Pancreas (tissue), 10 donors: Measurements from ENCODE around the gene MVK. TPM values are rescaled to one million over a fixed set of nuclear protein-coding genes. Genes with fewer than 3 reads are reported as not detected.

ENCODE experiments used
- ATAC-seq, 4 donors: fragments of 200-7000 bp; cut with Tn5 transposase; one replicate each; pipeline versions ENCODE4 v1.8.0 to v1.9.1; 2020; ENCODE audit warnings: mild to moderate bottlenecking in 4 of 4, moderate library complexity in 4 of 4
- DNase-seq, 6 donors: peaks; one replicate each; pipeline ENCODE4 v3.0.0-alpha.2; 2020
- FAIRE-seq: peaks from 2 replicates; lab custom pipeline; 2012; peaks lifted over from hg19 to GRCh38; lab: Jason Lieb, UNC
- H3K27ac ChIP-seq, 4 donors: fragments of 200-600 bp; sonication (generic); 1 replicate in 3 of 4; 2 replicates in 1 of 4; pipeline versions ENCODE4 v1.5.0 to v1.8.0; 2020
- H3K27me3 ChIP-seq, 4 donors: fragments of 200-600 bp; one replicate each; pipeline ENCODE4 v1.8.0; 2021
- H3K36me3 ChIP-seq, 3 donors: fragments of 200-600 bp; sonication (generic) in 1 of 3; one replicate each; pipeline versions ENCODE4 v1.5.0 to v1.8.0; 2020 to 2021
- H3K4me1 ChIP-seq, 3 donors: fragments of 200-600 bp; one replicate each; pipeline ENCODE4 v1.8.0; 2021
- H3K4me3 ChIP-seq, 4 donors: fragments of 200-600 bp; sonication (generic) in 2 of 4; one replicate each; pipeline versions ENCODE4 v1.5.0 to v1.8.0; 2020 to 2021
- H3K9me3 ChIP-seq, 4 donors: fragments of 200-600 bp; one replicate each; pipeline ENCODE4 v1.8.0; 2021
- CTCF ChIP-seq, 4 donors: fragments of 200-600 bp; sonication (generic) in 3 of 4; IDR thresholded peaks; one replicate each; pipeline versions ENCODE4 v1.5.0 to v1.8.0; 2021; ENCODE audit warnings: antibody characterized with exemption in 4 of 4
- WGBS, 2 donors: extraction: QIAGEN DNeasy Blood & Tissue Kit; methylation state at CpG; one replicate each; pipeline ENCODE4 v1.1.7; 2013; 5-methylcytosine and 5-hydroxymethylcytosine counted together
- intact Hi-C, 3 donors: fragments of 100-400 bp; cut with DNase I; formaldehyde crosslinking; loops; one replicate each; pipeline versions ENCODE4 v1.11.1 to v1.14.2; 2022
- polyA plus RNA-seq, 2 donors: library from polyadenylated mRNA; stranded (reverse); fragments of 200-250 nt; gene quantifications; one replicate each; pipeline ENCODE4 v1.2.3, GENCODE V29; 2013
- total RNA-seq, 6 donors: library from RNA; stranded (reverse); fragmentation: NEBNext Ultra II Directional in 4 of 6; extraction: Animal tissue kit (Norgen Biotek cat#: 25700) in 4 of 6; gene quantifications; one replicate each; pipeline versions ENCODE4 v1.2.1 to v1.2.4, GENCODE V29; 2021 to 2023
- donor health status: healthy with polysubstance abuse.
- donor health status: DM: no; HTN: no; CAD: no; lungs with moderate emphysema.
- donor health status: DM: no; HTN: no; CAD: no.
- donor health status: control.
- donor health status: control.
- donor health status: Bipolar disorder and iron deficiency.
- donor health status: DM: yes; HTN: yes; CAD: no.
- donor health status: DM: no; HTN: no; CAD: no.
- donor health status: DM: no; HTN: no; CAD: no.
- donor health status: DM: yes; HTN: yes; CAD: no.

The MVK gene
- total and polyA plus RNA-seq, 8 donors: 5.8 to 15.9 (median 7.4) TPM

GRCh38 chr12:109544955-109545531 is 28.6 kb upstream of the MVK start:
- no peak for FAIRE-seq
- no peak overlapping the region for H3K4me3 ChIP-seq

GRCh38 chr12:109545826-109546225 is 27.8 kb upstream of the MVK start:
- TF ChIP-seq CTCF (IDR thresholded peaks at IDR 0.05): no peak
- Histone ChIP-seq H3K36me3 (no peaks in the 10 kb centered on the region), H3K27ac (no peak overlapping the region), H3K27me3 (peaks cover 0 to 3% (median 0%) of the 10 kb centered on the region in 4 donors), H3K4me3 (no peak overlapping the region), H3K9me3 (no peaks in the 10 kb centered on the region), H3K4me1 (no peaks in the 10 kb centered on the region)
- intact Hi-C loops: no loop called here
- WGBS, 2 donors: 41 to 45% methylated on average over 5 of the region's 5 CpGs
- FAIRE-seq (no peak), DNase-seq (peak in 1 of 6 donors; percentile 6), ATAC-seq (no peak)

More at GRCh38 chr12:109544955-109545531, 28.6 kb upstream of the MVK start:
- DNase-seq: no peak
- ATAC-seq: peak in 2 of 4 donors; percentile 10 to 18
- Histone ChIP-seq H3K27ac (no peak overlapping the region), H3K9me3 (no peaks in the 10 kb centered on the region), H3K36me3 (no peaks in the 10 kb centered on the region), H3K4me1 (no peaks in the 10 kb centered on the region), H3K27me3 (peaks cover 0 to 3% (median 0%) of the 10 kb centered on the region in 4 donors)
- intact Hi-C loops: no loop called here
- no peak for TF ChIP-seq CTCF (IDR thresholded peaks at IDR 0.05)
- 50 to 54% methylated on average over 7 of the region's 7 CpGs for WGBS, 2 donors

GRCh38 chr12:109547286-109547685 is 26.3 kb upstream of the MVK start:
- H3K36me3 ChIP-seq: no peaks in the 10 kb centered on the region
- H3K4me3 ChIP-seq: no peak overlapping the region
- no peak for ATAC-seq
- 78 to 89% methylated on average over 18 of the region's 18 CpGs for WGBS, 2 donors
- intact Hi-C loops: no loop called here
- H3K9me3 ChIP-seq: no peaks in the 10 kb centered on the region
- no peak overlapping the region for H3K27ac ChIP-seq
- no peaks in the 10 kb centered on the region for H3K4me1 ChIP-seq
- no peak for TF ChIP-seq CTCF (IDR thresholded peaks at IDR 0.05)
- peaks cover 0 to 3% (median 0%) of the 10 kb centered on the region in 4 donors for H3K27me3 ChIP-seq
- peak in 1 of 6 donors; percentile 19 for DNase-seq
- no peak for FAIRE-seq

GRCh38 chr12:109548258-109548657 is 25.3 kb upstream of the MVK start:
- DNase-seq: peak in 1 of 6 donors; percentile 2
- Histone ChIP-seq H3K27me3 (peaks cover 0 to 3% (median 0%) of the 10 kb centered on the region in 4 donors), H3K4me3 (no peak overlapping the region), H3K4me1 (no peaks in the 10 kb centered on the region), H3K27ac (no peak overlapping the region), H3K36me3 (no peaks in the 10 kb centered on the region), H3K9me3 (no peaks in the 10 kb centered on the region)
- 63 to 73% methylated on average over 4 of the region's 4 CpGs for WGBS, 2 donors
- no peak for TF ChIP-seq CTCF (IDR thresholded peaks at IDR 0.05)
- ATAC-seq: no peak
- intact Hi-C loops: no loop called here
- no peak for FAIRE-seq

GRCh38 chr12:109549613-109550270 is 23.9 kb upstream of the MVK start:
- DNase-seq (no peak), FAIRE-seq (no peak), ATAC-seq (no peak)
- no peak for TF ChIP-seq CTCF (IDR thresholded peaks at IDR 0.05)
- Histone ChIP-seq H3K9me3 (no peaks in the 10 kb centered on the region), H3K36me3 (no peaks in the 10 kb centered on the region), H3K4me1 (no peaks in the 10 kb centered on the region), H3K4me3 (no peak overlapping the region), H3K27me3 (peaks cover 0 to 3% (median 0%) of the 10 kb centered on the region in 4 donors), H3K27ac (no peak overlapping the region)
- intact Hi-C loops: no loop called here
- 29 to 32% methylated on average over 15 of the region's 15 CpGs for WGBS, 2 donors
